Nephron progenitor cell (in vitro differentiated cells): Measurements from ENCODE around the gene ZMIZ1.

Experiments
- DNase-seq: peaks from one replicate; pipeline ENCODE4 v3.0.0; 2021
- H3K27ac Mint-ChIP-seq: 2 replicates; pipeline ENCODE4 v1.8.0; 2021; ENCODE audit warnings: mild to moderate bottlenecking, moderate library complexity, mixed read lengths
- H3K27me3 Mint-ChIP-seq: 2 replicates; pipeline ENCODE4 v1.8.0; 2021; ENCODE audit warnings: mild to moderate bottlenecking, low read depth, mixed read lengths; ENCODE audit not compliant: poor library complexity
- H3K36me3 Mint-ChIP-seq: 2 replicates; pipeline ENCODE4 v1.8.0; 2021; ENCODE audit warnings: low read depth, mixed read lengths
- H3K4me1 Mint-ChIP-seq: 2 replicates; pipeline ENCODE4 v1.8.0; 2021; ENCODE audit warnings: mixed read lengths
- H3K4me3 Mint-ChIP-seq: 2 replicates; pipeline ENCODE4 v1.8.0; 2021; ENCODE audit warnings: mild to moderate bottlenecking, moderate library complexity, mixed read lengths
- H3K9me3 Mint-ChIP-seq: 2 replicates; pipeline ENCODE4 v1.8.0; 2021; ENCODE audit warnings: mild to moderate bottlenecking, moderate library complexity, mixed read lengths
- TF ChIP-seq, protein P1 (sequence below): fragments of 200-600 bp; sonication (generic); IDR thresholded peaks from 2 replicates; pipeline ENCODE4 v1.5.0; 2021; ENCODE audit warnings: antibody characterized with exemption

ZMIZ1 gene

DNA sequence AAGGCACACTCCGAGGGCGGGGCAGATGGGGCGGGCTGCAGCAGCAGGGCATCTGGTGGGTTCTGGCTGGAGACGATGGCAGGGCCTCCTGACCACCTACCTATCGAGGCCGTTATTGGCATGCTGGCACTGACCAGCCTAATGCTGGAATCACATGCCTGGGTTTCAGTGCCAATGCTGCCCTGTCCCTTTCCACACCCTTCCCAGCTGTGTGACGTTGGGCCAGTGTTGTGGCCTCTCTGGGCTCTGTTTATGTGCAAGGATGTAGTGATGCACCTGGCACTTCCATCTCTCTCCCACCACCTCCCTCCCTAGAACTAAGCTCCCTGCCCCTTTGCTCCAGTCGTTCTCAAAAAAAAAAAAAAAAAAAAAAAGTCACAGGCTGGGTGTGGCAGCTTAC, 132.9 kb downstream of the ZMIZ1 start:
- Mint-ChIP-seq H3K9me3 (no peaks in the 10 kb centered on the region), H3K4me3 (no peak overlapping the region), H3K36me3 (peaks cover 37% of the 10 kb centered on the region), H3K27ac (no peak overlapping the region), H3K27me3 (no peaks in the 10 kb centered on the region), H3K4me1 (peaks cover 37% of the 10 kb centered on the region)
- no peak for DNase-seq
- TF ChIP-seq, protein P1, sequence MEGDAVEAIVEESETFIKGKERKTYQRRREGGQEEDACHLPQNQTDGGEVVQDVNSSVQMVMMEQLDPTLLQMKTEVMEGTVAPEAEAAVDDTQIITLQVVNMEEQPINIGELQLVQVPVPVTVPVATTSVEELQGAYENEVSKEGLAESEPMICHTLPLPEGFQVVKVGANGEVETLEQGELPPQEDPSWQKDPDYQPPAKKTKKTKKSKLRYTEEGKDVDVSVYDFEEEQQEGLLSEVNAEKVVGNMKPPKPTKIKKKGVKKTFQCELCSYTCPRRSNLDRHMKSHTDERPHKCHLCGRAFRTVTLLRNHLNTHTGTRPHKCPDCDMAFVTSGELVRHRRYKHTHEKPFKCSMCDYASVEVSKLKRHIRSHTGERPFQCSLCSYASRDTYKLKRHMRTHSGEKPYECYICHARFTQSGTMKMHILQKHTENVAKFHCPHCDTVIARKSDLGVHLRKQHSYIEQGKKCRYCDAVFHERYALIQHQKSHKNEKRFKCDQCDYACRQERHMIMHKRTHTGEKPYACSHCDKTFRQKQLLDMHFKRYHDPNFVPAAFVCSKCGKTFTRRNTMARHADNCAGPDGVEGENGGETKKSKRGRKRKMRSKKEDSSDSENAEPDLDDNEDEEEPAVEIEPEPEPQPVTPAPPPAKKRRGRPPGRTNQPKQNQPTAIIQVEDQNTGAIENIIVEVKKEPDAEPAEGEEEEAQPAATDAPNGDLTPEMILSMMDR = no peak

DNA sequence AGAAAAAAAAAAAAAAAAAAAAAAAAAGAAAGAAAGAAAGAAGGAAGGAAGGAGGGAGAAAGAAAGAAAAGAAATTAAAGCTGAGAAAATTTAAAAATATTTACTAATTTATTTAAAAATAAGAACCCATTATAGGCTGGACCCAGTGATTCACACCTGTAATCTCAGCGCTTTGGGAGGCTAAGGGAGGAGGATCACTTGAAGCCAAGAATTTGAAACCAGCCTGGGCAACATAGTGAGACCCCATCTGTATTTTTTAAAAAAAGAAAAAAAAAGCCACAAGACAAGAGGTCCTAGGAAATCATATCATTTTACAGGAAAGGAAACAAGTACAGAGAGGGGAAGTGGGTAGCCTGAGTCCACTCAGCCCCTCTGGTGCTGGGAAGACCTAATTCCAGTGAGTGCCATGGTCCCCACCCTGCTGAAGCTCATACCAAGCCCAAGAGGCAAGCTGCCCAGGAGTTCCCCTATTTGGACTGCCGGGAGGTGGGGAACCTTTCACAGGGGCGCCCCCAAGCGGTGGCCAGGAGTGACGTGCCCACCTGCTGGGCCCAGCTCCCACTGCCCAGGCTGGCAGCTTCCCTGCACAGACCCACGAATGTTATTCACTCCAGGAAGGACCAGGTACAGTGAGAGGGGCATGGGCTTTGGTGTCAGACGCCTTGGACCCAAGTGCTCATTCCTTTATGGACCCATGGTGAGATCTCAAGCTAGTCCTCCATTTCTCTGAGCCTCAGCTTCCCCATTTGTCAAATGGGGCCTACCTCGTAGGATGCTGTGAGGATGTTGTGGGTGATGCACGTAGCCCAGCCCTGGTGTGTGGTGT, 133.6 kb downstream of the ZMIZ1 start:
- Mint-ChIP-seq H3K36me3 (peaks cover 39% of the 10 kb centered on the region), H3K27ac (peak overlapping the region; percentile 36), H3K4me3 (no peak overlapping the region), H3K27me3 (no peaks in the 10 kb centered on the region), H3K4me1 (peaks cover 32% of the 10 kb centered on the region), H3K9me3 (no peaks in the 10 kb centered on the region)
- peak; percentile 65 for DNase-seq
- TF ChIP-seq, protein P1 = peak; percentile 48

DNA sequence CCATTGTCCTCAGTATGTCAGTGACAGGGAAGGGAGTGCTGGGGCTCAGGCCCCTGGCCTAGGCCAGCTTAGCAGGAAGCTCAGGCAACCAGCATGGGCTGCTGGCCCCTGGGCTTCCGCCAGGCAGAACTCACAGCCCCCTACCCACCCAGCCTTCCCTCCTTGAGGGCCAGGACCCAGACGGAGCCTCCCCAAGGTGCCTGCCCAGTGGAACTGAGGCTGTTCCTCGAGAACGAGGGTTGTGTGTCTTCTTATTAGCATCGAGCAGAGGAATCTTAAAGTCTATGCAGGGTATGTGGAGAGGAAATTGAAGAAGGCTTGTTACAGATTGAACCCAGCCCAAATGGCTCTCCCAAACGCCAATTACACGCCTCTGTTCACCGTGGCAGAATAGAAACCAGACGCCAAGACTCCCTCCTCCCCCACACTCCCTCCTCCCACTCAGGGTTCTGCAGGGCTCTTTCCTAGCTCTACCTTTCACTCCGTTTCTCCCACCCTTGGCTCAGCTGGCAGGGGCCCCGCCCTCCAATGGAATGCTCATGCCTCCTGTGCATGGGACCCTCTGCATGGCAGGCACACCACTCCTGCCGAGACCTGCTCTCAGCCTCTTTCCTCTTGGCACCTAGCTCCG, 134.4 kb downstream of the ZMIZ1 start:
- Mint-ChIP-seq H3K4me3 (no peak overlapping the region), H3K27me3 (no peaks in the 10 kb centered on the region), H3K4me1 (peaks cover 31% of the 10 kb centered on the region), H3K9me3 (no peaks in the 10 kb centered on the region), H3K27ac (no peak overlapping the region), H3K36me3 (peaks cover 32% of the 10 kb centered on the region)
- no peak for DNase-seq
- TF ChIP-seq, protein P1 = no peak

DNA sequence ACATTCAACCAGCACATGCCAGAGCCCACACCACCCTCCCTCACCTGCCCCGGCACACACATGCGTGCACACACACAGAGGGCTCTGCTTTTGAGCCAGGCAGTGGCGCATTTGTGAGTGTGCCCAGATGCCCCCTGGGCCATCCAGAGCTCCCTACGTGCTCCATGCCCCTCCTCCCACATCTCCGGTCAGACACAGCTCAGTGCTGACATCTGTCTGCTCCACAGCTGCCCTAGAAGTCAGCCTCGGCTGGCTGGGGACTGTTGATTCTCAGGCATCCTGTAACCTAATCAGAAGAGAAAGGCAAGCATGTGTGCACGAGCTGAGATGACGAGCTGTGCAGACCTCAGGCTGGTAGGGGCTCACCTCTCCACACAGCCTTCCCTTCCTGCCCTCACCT, 135.1 kb downstream of the ZMIZ1 start:
- Mint-ChIP-seq H3K4me3 (no peak overlapping the region), H3K9me3 (no peaks in the 10 kb centered on the region), H3K36me3 (peaks cover 37% of the 10 kb centered on the region), H3K27ac (peak overlapping the region; percentile 62), H3K27me3 (no peaks in the 10 kb centered on the region), H3K4me1 (peaks cover 31% of the 10 kb centered on the region)
- TF ChIP-seq, protein P1 = no peak
- no peak for DNase-seq

DNA sequence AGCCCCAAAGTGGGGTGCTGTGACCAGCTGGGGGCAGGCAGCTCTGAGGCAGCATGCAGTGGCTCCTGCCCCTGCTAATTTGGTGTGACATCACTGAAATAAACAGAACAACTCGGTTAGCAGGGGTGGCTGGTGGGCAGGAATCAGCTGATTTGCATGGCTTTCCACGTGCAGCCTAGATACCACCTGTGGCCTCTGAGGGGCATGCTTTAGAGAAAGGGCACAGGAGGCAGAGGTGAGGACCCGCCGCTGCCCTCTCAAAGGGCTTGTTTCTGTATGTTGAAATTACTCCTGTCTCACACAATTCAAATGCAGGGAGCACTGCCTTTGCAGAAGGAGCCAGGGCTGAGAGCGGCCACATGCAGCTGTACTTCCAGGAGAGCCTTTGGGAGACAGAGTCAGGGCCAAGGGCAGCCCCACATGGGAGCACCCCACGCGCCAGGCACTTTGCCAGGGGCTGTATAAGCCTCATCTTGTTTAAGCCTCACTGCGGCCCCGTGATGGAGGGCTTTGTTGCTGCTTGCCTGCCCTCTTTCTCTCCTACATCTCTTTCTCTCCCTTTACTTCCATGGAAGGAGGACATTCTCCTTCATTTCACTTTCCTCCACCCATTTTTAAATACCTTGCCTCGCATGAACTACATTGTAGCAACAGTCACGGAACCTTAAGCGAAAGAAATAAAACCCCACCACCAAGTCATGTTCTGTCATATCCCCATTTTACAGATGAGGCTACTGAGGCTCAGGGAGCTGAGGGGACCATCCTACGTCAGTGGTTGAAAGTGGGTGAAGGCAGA, 137.7 kb downstream of the ZMIZ1 start:
- H3K27me3 Mint-ChIP-seq = no peaks in the 10 kb centered on the region
- H3K36me3 Mint-ChIP-seq = peaks cover 34% of the 10 kb centered on the region
- H3K27ac Mint-ChIP-seq = no peak overlapping the region
- TF ChIP-seq, protein P1 = no peak
- no peak for DNase-seq
- H3K9me3 Mint-ChIP-seq = no peaks in the 10 kb centered on the region
- H3K4me3 Mint-ChIP-seq = no peak overlapping the region
- H3K4me1 Mint-ChIP-seq = peaks cover 36% of the 10 kb centered on the region
